SK-N-SH treated with all-trans-retinoic acid at 6 μM for 48 hours (cell line): ENCODE measurements around the gene MYOM1.

ENCODE experiments used
- BACH2 ChIP-seq: fragments of 250-450 bp; sonication (Bioruptor Pico); IDR thresholded peaks from 2 replicates; pipeline ENCODE4 v1.9.0; 2021; ENCODE audit warnings: mild to moderate bottlenecking, borderline replicate concordance
- CREB5 ChIP-seq: fragments of 250-450 bp; sonication (Bioruptor Pico); IDR thresholded peaks from 2 replicates; pipeline ENCODE4 v1.5.1; 2020; ENCODE audit warnings: low read depth, mild to moderate bottlenecking, moderate library complexity
- CSDC2 ChIP-seq: fragments of 250-450 bp; sonication (Bioruptor Pico); IDR thresholded peaks from 2 replicates; pipeline ENCODE4 v1.5.0; 2020; ENCODE audit warnings: mild to moderate bottlenecking, moderate library complexity
- CSRNP3 ChIP-seq: fragments of 250-450 bp; sonication (Bioruptor Pico); IDR thresholded peaks from 2 replicates; pipeline ENCODE4 v1.5.1; 2021; ENCODE audit warnings: mild to moderate bottlenecking, moderate library complexity
- ISL1 ChIP-seq: fragments of 250-450 bp; sonication (Bioruptor Pico); IDR thresholded peaks from 2 replicates; pipeline ENCODE4 v2.1.2; 2022; ENCODE audit warnings: mild to moderate bottlenecking, moderate library complexity
- PATZ1 ChIP-seq: fragments of 250-450 bp; sonication (Bioruptor Pico); IDR thresholded peaks from 2 replicates; pipeline ENCODE4 v1.8.0; 2020; ENCODE audit warnings: mild to moderate bottlenecking, moderate library complexity, borderline replicate concordance
- SNAI2 ChIP-seq: fragments of 250-450 bp; sonication (Bioruptor Pico); IDR thresholded peaks from 2 replicates; pipeline ENCODE4 v1.5.0; 2020; ENCODE audit warnings: mild to moderate bottlenecking, moderate library complexity
- TCF4 ChIP-seq: fragments of 250-450 bp; sonication (Bioruptor Pico); IDR thresholded peaks from 2 replicates; pipeline ENCODE4 v1.8.0; 2021; ENCODE audit warnings: mild to moderate bottlenecking, moderate library complexity, borderline replicate concordance
- TOX ChIP-seq: fragments of 250-450 bp; sonication (Bioruptor Pico); IDR thresholded peaks from 2 replicates; pipeline ENCODE4 v1.8.0; 2021; ENCODE audit warnings: mild to moderate bottlenecking, moderate library complexity, borderline replicate concordance
- TSHZ2 ChIP-seq: fragments of 250-450 bp; sonication (Bioruptor Pico); IDR thresholded peaks from 2 replicates; pipeline ENCODE4 v1.5.0; 2020; ENCODE audit warnings: mild to moderate bottlenecking, moderate library complexity
- ZC3H10 ChIP-seq: fragments of 250-450 bp; sonication (Bioruptor Pico); IDR thresholded peaks from 2 replicates; pipeline ENCODE4 v1.5.1; 2021; ENCODE audit warnings: mild to moderate bottlenecking, moderate library complexity
- ZFP3 ChIP-seq: fragments of 250-450 bp; sonication (Bioruptor Pico); IDR thresholded peaks from 2 replicates; pipeline ENCODE4 v1.5.0; 2020; ENCODE audit warnings: mild to moderate bottlenecking, moderate library complexity
- ZFP30 ChIP-seq: fragments of 450-650 bp; formaldehyde crosslinking; IDR thresholded peaks from 2 replicates; pipeline ENCODE4 v1.5.0; 2022; ENCODE audit warnings: mild to moderate bottlenecking, moderate library complexity
- ZNF565 ChIP-seq: fragments of 450-650 bp; formaldehyde crosslinking; conservative IDR thresholded peaks from 2 replicates; pipeline ENCODE4 v1.5.0; 2020; ENCODE audit warnings: low read depth, mild to moderate bottlenecking, moderate library complexity

DNA sequence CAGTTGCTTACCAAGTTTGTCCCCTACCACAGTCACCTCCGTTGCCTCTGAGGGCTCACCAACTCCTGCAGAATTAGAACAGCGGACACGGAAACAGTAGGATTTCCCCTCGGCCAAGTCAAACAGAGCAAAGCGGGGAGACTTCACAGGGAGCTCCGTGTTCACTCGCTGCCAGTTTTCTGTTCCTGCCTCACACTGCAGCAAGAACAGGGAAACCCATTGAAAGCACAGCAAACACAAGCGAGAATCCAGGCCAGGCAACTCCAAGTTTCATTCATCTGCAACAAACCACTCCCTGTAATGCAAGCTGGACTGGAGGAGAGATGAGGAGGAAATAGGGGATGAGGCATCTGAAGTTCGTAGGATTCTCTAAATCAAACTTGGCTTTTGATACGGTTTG, 84.2 kb downstream of the MYOM1 start:
- TF ChIP-seq CSDC2 (CRISPR knock-in tag) (no peak), BACH2 (CRISPR knock-in tag) (no peak), ZNF565 (no peak), TCF4 (CRISPR knock-in tag) (no peak), PATZ1 (CRISPR knock-in tag) (no peak), CSRNP3 (CRISPR knock-in tag) (no peak), ZC3H10 (no peak), SNAI2 (no peak), TSHZ2 (CRISPR knock-in tag) (no peak), ISL1 (no peak), ZFP30 (CRISPR knock-in tag) (no peak), ZFP3 (CRISPR knock-in tag) (no peak), TOX (CRISPR knock-in tag) (no peak), CREB5 (no peak)
